Camera-type eye (tissue), 1 donor: ENCODE data around the gene DNAJB14. TPM values are rescaled to one million over a fixed set of nuclear protein-coding genes. Genes with fewer than 3 reads are reported as not detected.

ENCODE experiments used
- total RNA-seq: library from RNA; depleted of rRNA; stranded (reverse); fragments of >200 nt; gene quantifications from one replicate; pipeline ENCODE4 v1.2.3, GENCODE V29; 2014

DNAJB14 gene
- total RNA-seq, result 69.7 TPM

GRCh38 chr4:99946356-99947189, at the start of gene DNAJB14:
Gene DNAJB14, minus strand, starts transcription at chr4:99946618. Its CDS starts 47 bp downstream, at chr4:99946571.

GRCh38 chr4:99949999-99950912, 3.8 kb upstream of the DNAJB14 start, which contains the start of gene H2AZ1:
Gene H2AZ1, minus strand, starts transcription at chr4:99950275. Its CDS starts 105 bp downstream, at chr4:99950170.

GRCh38 chr4:99894161-99894997, 52.0 kb downstream of the DNAJB14 start, which contains the start of gene LAMTOR3:
Gene LAMTOR3, minus strand, starts transcription at chr4:99894427. Its CDS starts 464 bp downstream, at chr4:99893963.

Other genes with a start within 250 kb of the DNAJB14 start
- 3.1 TPM for gene DAPP1, start 129.8 kb downstream of the DNAJB14 start, total RNA-seq
- gene LAMTOR3, start 52.2 kb downstream of the DNAJB14 start, total RNA-seq, result 113 TPM
- gene H2AZ1, start 3.7 kb upstream of the DNAJB14 start, total RNA-seq, result 130 TPM
- gene DDIT4L, start 243.8 kb upstream of the DNAJB14 start, total RNA-seq, result 8.5 TPM